Stimulated activated CD4-positive, alpha-beta T cell treated with anti-CD3 and anti-CD28 coated beads, Interleukin-15, amount 100 ng/mL, for 48 hours (primary cell): ENCODE results near the gene DAPK1.

Source experiments
- DNase-seq, 2 donors: peaks; one replicate each; pipeline ENCODE4 v3.0.0-alpha.2; 2020; ENCODE audit warnings: low read depth in 2 of 2

The DAPK1 gene

DNA sequence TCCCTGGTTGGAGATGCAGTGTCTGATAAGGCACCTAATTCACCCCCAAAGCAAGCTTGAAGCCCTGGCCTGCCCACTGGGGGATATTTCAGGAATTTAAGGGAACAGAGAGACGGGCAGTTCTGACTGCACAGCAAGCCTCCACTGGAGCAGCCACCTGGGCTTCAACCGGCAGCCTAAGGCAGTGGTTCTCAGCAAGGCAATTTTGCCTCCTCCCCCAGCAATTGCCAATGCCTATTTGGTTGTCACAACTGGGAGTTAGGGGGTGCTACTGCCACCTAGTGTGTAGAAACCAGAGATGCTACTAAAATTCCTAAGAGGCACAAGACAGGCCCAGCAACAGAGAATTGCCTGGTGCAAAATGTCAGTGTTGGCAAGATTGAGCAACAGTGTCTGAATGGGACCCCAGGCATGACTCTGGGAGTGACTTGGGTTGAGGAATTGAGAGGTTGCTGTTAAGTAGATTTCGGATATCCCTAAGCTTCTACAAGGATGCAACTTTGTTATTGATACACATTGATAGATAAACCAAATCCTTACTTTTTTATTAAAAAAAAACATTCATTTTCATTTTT, 169.6 kb downstream of the DAPK1 start:
- DNase-seq, result no peak

DNA sequence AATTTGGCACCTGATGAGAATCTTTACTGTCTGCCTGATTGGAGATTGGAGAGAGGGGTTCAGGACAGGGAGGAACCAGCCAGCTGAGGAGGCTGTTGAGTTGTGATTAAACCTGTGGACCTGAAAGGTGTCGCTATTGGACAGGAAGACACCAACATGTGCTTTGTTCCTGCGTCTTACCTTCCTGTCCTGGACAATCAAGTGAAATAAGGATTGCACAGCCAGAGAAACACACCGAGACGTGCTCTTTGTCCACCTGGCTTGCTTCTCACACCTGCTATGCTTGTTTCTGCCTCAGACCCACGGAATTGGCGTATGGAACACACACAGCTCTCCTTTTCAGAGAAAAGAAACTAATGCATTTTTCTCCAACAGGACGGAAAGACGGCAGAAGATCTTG, 170.6 kb downstream of the DAPK1 start:
- DNase-seq, result no peak

DNA sequence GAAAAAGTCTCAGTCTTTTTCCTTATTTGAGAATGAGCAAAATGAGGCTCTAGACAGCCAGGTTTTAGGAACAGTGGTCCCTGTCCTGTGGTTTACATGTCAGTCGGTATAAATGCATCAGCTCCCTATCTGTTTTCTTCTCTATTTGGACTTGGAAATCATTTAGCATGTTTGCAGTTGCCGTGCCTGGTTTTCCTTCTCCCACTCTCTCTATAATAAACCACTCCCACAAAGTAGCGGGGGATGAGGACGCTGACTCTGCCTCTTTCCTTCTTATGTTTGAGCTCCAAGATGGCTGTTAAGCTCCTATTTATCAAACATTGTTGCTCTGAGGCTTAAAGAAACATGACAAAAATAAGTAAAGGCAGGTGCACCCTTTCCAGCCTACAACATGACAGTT, 171.1 kb downstream of the DAPK1 start:
- DNase-seq, result no peak

DNA sequence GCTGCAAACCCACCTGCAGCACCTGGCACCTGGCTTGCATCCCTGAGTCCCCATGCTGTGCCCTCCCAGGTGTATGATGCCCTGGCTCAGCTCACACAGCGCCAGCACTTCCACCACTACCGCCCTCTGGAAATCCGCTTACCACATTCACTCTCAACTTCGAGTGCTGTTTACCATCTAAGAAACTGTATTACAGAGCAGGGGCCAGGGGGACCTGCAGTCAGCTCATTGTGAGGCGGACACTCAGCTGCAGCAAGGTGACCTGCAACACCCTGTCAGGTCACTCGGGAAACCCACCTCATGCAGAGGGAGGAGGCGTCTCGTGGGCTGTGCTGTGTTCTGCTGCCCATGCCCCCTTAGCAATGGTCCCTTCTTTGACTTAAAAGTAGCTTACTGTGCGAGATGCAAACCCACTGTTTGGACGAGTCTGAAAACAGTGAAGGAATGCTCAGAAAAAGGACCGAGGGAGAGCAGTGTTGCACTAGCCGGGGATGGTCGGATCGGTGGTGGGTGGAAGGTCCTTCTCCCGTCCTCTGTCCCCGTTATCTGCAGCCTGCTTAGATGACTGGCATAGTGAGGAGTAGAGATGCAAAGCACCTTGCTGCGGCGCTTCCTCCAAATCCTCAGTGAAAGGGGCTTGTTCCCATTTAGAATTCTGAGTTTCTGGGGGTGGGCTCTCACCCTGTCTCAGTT, 173.1 kb downstream of the DAPK1 start:
- no peak for DNase-seq

DNA sequence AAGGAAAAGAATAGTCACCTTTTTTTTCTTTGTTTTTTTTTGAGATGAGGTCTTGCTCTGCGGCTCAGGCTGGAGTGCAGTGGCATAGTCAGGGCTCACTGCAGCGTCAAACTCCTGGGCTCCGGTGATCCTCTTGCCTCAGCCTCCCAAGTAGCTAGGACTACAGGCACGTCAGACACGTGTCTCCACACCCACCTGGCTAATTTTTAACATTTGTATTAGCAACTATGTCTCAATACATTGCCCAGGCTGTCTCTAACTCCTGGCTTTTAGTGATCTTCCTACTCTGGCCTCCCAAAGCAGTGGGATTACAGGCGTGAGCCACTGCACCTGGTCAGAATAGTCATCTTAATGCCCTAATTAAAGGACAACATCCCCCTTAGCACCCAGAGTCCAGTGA, 173.8 kb downstream of the DAPK1 start:
- DNase-seq, result no peak

DNA sequence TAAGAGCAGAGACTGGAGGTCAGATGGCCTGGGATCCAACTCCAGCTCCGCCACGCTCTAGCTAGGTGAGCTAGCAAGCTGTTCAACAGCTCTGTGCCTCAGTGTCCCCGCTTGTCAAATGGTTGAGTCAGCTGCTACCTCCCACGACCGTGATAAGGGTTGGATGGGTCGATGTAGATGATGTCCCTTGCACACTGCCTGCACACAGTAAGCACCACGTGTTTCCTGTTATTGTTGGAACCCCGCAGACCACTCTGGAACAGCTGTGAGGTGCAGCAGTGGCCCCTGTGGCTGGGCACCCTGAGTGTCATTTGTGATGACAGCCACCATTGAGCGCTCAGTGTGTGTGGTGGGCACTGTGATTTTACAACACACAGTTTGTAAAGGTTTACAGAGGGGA, 174.3 kb downstream of the DAPK1 start:
- DNase-seq, result no peak

DNA sequence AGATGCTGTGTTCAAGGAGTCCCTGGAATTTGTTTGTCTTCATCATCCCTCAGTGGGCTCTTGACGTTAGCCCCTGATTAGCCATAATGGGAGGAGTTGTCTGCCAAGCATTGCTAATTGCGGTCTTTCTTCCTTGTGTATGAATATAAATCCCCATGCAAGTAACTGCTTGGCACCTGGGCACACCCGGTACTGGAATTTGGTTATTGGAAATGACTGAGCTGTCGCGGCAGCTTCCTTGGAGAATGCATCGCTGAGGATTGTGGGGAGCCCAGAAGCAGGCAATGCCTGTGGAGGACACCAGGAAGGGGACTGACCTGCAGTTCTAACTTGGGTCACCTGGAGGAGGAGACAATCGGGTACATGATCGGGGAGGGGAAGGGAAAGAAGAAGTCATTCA, 174.9 kb downstream of the DAPK1 start:
- no peak for DNase-seq

DNA sequence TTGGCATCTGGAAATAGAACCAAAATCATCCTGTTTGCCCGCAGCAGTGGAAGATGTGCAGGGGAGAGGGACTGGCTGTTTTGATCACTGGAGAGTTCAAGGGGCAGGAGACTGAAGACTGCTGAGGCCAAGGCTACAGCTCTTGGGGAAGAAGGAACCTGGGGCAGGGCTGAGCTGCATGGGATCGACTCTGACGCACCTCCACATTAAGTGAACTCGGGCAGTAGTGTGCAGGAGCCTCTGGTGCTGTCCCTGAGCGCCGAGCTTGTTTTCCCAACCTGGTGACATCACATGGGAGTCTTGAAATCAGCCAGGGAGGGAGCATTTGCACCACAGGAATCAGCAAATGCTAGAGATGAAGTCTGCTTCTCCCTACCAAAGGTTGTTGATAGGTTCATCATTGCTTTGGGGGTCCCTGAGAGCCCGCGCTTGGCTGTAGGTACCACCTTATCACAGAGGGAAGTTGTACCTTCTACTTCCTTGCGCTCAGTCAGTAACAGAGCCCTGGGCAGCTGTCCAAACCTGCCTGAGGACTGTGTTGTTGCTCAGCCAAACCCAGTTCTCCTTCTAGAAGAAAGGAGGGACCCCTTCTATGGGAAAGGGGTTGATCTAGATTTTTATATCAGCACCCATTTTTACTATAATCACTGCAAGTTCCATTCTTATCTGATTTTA, 175.9 kb downstream of the DAPK1 start:
- no peak for DNase-seq

DNA sequence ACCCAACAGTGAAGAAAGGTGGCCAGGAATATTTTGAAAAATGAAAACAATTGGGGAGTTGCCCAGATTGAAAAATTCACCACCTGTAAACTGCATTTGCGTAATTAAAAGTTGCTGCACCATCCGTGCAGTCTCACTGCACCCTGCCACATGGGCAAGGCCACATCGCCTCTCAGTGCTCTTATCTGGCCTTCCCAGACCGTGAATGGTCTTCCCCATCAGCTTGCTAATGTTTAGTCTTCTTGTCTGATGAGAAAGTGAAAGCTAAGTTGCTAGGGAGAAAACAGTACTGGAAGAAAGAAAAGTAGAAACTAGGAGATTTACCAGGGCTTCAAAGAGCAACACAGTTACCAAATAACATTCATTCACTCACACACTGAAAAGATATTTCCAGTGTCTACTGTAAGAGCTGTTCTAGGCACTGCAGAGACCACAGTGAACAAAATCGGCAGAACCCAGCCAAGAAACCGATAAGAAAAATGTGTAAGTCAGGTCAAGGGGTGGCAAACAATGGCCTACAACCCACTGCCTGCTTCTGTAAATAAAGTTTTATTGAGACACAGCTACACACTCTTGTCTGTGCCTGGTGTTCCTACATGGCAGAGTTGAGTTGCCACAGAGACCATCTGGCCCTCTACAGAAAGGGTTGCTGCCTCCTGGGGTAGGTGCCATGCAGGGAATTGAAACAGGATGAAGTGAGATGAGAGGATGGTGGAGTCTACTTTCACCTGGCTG, 177.1 kb downstream of the DAPK1 start:
- DNase-seq, result no peak

DNA sequence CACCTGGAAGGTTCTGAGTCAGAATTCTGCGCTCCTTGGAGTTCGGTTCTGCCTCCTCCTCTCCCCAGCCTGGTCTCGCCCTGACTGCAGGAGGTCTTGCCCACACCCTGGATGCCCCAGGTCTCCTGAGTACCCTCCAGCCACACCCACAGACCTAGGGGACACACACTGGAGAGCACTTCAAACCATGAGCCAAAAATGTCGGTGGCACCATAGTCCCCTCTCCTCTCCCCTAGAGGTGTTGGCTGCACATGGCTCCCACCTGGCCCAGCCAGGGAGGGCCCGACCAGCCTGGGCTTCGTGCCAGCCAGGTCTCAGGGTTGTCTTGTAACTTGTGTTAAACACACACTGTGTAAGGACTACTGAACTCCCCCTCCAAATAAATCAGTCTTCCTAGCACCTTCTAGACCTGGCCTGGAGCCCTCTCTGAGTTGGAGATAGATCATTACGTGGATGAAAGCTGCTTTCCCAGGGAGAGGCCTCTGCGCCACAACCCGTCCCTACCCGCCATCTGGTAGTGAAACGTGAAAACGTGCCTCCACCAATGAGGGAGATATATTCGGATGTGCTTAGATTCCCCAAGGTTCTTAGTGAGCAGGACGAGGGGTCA, 178.3 kb downstream of the DAPK1 start:
- DNase-seq, result no peak

DNA sequence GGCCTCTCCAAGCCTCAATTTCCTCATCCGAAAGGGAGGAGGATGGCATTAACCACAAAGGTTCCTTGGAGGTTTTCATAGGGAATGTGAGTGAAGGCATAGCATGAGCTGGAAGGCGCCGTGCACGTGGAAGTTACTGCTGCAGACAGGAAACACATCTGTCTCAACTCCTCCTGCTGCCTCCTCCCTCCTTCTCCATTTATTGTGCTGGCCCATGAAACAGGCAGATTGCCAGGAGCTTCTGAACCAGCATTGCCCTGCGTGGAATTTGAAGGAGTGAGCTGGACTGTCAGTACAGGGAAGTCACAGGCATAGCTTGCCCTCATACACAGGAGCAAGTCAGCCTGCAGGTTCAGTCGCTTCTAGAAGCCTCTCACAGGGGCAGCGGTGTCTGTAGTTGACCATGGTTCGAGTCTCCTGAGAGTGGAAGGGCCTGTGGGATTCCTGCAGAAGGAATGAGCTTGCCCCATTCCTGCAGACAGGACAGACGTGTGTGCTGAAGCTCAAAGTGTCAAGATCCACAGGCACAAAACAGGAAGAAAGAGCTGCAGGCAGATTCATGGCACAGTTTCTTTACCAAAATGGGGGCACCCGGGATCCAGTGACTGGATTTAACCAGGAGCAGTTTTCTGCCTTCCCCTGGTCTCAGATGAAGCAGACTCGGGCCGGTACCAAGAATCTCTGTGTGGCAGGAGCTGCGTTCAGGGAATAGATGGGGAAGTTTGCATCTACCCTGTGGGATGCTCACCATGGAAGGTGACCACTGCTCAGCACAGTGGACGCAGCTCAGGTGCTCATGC, 179.5 kb downstream of the DAPK1 start:
- DNase-seq, result no peak

DNA sequence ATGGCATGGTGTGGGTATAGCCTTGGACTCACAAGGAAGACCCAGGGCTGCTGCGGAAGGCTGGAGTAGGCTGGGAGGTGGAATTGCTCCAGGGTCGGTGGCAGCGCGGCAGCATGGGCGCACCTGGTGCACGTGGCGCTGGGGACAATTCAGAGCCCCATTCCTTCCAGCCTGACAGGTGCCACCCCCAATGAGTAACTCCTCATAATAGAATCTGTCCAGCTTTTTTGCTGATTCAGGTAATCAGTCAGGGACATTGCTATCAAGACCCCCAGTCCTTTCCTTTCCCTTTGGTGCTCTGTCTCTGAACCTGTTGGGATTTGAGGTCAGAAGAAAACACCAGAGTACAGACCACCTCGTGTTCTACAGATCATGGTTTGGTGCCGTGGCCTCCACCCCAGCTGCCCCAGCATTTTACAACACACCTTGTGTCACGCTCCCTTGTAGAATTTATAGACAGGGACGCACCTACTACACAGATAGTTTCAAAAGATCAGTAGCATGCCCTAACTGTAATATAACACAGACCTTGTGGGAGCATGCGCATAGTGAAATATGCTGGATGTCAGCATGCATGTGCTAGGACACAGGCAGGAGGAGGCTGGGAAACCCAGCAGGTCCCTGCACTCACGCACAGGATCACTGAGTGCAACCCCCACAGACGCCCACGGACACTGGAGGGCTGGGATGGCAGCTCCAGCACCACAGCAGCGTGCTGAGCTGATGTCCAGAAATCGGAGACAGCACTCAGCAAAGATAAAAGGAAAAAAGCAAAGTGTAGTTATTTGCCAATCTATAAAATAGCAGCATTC, 180.3 kb downstream of the DAPK1 start:
- DNase-seq, result no peak

DNA sequence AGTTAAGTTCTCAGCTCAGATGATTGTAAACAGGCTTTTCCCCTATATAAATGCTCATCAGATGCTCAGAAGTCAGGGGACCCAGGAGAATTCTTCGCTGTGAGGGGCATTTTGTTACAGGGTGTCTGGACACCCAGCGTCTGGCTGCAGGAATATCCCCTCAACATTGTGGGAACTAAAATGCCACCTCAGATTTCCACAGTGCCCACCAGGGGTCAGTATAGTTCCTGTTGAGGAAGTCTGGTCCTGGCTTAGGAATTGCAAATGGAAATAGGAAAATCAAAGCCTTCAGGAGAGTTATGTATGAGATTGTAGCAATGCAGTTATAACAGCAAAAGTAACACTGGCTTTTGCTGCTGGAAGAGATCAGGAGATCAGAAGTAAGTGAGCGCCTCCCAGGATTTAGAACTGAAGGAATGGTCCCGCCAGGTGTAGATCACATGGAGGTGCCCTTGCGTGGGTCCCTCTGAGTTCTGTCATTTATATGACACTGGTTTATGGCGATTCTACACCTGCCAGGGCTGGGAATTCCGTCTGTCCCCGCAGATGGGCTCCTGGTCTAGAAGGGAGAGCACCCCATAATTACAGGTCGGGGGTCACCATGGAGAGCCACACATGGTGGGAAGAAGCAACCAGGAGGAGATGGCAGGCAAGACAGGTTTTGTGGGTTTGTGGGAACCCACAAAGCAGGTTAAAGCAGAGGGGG, 181.1 kb downstream of the DAPK1 start:
- DNase-seq, result peak in 1 of 2 donors; percentile 27

DNA sequence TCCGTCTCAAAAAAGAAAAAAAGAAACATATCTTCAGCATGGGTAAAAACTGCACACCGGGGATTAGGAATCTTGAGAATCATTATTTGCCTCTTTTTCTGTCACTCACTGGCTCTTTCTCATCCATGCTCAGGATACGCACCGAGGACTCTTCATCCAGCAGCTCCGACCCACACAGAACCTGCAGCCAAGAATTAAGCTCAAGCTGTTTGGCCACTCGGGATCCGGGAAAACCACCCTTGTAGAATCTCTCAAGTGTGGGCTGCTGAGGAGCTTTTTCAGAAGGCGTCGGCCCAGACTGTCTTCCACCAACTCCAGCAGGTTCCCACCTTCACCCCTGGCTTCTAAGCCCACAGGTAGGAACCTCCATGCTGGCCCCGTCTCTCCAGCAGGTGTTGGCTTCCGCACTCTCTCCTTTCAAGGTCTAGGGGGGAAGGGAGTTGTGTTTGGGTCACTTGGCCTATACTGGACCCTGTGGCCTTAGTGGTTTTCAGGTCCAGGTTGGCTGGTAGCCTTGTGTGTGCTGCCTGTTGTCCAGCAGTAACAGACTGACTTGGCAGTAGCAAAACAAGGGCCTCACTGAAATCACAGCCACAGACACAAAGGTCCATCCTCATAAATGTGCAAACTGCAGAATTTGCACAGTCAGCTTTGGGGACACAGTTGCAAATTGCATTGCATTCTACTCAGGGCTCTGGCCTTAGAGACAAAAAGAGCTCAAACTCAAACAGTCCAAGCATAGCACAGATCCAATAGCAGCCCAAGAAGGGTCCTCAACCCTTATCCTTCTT, 183.8 kb downstream of the DAPK1 start:
- no peak for DNase-seq

DNA sequence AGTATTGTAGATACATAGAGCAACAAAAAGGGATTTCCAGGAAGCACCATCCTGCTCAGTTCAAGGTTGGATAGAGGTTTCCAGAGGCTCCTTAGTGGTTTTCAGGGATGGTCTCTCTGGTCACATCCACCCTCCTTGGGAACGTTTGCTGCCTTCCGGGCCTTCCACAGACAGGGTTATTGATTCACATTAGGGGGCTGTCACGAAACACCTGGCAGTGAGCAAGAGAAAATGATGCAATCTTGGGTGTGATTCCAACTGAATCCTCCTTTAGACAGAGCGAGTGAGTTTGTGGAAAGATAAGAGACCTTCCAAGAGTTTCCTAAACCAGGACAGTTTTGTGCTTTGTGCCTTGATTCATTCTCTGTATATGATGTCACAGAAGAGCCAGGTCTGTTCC, 184.4 kb downstream of the DAPK1 start:
- DNase-seq, result no peak

DNA sequence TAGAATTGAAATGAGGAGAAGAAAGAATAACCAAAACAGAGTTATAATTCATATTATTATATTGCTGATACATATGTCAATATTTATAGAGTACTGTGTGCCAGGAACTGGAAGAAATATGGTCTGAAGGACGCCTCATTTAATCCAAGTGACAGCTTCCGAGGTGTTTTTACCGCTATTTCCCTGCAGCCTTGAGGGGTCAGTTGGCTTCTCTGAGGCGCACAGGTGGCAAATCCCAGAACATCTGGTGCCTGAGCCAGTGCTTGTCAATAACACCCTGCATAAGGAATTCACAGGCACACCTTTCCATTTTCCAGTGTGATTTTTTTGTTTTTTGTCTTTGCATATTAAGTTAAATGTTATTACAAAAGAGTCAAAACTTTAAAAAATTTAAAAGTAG, 185.0 kb downstream of the DAPK1 start:
- no peak for DNase-seq

DNA sequence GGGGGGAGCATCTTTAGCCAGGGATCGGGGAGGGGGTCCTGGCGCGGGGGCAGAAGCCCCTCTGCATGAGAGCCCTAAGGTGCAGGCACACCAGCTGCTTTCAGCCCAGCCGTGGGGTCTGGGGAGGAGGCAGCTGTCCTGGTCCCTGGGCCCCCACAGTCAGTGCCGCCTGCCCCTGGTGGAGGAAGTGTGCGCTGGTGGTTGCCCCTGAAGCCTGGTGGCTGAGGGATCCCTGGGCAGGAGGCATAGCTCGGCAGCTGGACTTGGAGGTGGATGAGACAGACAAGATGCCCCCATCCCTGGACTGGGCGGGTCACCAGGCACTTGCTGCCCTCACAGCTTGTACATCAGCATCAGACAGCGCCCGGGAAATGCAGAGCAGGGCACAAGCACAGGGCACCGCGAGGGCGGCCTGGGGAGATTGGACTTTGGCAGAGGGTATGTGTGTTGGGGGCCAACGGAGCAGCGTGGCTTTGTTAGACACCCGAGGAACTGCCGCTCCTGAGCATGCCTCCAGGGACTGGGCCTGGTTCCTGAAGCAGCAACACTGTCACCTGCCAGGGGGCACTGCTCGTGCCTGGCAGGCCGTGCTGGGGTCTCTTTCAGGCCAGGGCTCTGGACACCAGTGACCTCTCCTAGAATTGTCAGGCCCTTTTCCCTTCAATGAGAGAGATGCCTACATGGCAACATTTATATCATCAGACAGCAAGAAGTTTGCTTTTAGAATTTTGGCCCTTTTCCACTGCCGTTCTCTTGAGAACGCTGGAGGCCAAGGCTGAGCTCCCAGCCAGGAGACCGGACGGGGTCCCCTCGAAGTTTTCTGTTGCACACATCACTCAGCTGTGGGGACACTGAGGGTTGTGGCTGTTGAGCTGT, 186.3 kb downstream of the DAPK1 start:
- no peak for DNase-seq

DNA sequence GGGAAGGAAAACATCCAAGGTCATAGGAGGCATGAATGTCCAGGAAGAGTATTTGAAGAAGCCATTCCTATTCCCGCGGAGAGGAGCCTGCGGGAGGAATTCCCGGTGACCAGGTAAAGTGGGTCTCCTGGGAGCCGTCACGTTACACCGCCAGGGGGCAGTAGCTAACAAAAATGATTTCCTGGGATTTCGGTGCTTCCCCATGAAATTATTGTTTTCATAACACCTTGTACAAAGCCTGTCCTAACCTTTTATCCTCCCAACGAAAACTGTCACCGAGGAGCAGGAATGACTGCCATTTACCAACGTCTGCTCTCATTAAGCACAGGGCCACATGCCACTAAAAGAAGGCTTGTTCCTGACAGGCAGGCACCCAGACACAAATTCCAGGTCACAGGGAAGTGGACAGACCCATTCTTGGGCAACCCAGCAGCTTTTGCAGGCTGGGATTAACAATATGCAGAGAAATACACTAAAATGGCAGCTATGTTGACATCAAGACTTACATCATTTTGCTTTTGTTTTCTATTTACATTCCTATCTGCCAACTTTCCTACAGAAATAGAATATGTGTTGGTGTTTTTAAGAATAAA, 187.1 kb downstream of the DAPK1 start:
- no peak for DNase-seq
